ENCODE results near the gene GNAL.
"Not testable (repeated sequence)": the region's sequence is repeated elsewhere in the genome, so short reads cannot be mapped to it uniquely, and the experiment has no call there.

Gene GNAL

DNA sequence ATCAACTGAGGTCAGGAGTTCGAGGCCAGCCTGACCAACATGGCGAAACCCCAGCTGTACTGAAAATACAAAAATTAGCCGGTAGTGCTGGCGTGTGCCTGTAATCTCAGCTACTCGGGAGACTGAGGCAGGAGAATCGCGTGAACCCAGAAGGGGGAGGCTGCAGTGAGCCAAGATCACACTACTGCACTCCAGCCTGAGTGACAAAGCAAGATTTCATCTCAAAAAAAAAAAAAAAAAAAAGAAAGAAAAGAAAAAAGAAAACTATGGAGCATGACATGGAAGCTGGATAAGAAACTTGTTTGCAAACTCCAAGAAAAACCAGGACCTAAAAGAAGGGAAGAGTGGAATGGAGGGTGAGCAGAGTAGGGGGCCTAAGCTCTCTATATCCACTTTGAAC is 160.2 kb downstream of the GNAL start:
- DNase-seq (ENCODE audit: low read depth, low spot score) = no peak

DNA sequence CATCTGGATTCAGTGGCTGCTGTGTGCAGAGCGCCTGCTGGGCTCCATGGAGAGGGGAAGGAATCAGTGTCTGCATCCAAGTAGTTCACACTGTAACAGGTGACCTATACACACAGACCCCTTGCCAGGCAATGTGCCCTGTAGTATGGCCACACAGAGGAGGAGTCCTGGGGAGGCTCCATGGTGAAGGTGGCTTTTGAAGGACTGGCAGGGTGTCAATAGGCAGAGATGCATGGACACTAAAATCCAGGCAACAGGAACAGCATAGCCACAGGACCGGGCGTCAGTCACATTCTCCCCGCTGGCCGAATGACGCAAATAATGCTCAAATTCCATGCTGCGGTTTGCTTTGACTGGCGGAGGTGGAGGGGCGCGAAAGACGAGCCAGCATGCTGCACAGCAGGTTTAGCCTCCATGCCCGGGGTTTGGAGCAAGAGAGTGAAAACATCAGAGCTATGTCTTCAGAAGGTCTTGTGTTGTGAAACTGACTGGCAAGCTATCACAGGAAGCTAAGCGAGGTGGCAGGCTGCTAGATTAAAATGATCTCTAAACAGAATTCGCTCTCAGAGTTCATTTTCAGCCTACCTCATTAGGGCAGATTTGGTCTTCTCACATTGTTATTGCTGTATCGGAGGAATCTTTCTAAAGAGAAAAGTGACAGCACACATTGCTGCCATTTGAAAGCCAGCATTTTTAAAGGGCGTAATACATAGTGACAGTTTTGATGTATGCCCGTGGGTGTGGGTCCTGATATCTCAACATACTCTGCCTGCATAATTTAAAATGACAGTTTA is 161.0 kb downstream of the GNAL start:
- DNase-seq (ENCODE audit: low read depth, low spot score) = peak; percentile 82

DNA sequence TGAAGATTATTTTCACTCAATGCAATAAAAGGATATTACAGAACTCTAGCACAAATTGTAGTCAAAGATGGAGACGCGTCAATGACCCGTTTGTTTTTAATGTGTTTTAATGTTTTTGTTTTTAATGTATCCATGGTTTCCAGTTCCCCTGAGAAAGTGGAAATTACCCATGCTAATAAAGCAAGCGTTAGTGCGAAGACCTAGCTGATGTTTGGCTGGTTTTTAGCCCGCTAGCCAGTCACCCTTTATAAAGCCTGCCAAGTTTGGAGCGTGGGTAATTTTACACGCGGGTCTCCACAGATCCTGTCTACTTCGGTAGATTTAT is 161.7 kb downstream of the GNAL start:
- DNase-seq (ENCODE audit: low read depth, low spot score) = no peak

DNA sequence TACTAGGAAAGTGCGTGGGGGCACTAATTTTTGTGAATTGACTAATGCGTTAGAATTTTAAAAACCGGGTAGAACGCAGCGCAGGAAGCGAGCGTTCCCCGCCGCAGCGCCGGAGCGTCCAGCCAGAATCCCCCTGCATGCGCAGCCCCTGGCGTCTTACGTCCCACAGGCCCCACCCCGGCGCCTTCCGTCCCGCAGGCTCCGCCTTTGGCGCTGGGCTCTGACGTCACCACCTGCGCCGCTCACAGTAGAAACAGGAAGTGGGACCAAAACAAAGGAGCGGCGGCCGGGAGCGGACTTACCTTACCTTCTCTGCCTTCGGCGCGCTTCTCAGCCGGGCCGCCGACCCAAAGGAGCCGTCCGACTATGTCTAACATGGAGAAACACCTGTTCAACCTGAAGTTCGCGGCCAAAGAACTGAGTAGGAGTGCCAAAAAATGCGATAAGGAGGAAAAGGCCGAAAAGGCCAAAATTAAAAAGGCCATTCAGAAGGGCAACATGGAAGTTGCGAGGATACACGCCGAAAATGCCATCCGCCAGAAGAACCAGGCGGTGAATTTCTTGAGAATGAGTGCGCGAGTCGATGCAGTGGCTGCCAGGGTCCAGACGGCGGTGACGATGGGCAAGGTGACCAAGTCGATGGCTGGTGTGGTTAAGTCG is 162.2 kb downstream of the GNAL start, which contains the start of gene CHMP1B:
Gene CHMP1B (plus strand): TSS at position 268 of the 660 bp plus-strand sequence. CDS start 99 bp downstream, at position 367.
- DNase-seq (ENCODE audit: low read depth, low spot score) = peak; percentile 99

DNA sequence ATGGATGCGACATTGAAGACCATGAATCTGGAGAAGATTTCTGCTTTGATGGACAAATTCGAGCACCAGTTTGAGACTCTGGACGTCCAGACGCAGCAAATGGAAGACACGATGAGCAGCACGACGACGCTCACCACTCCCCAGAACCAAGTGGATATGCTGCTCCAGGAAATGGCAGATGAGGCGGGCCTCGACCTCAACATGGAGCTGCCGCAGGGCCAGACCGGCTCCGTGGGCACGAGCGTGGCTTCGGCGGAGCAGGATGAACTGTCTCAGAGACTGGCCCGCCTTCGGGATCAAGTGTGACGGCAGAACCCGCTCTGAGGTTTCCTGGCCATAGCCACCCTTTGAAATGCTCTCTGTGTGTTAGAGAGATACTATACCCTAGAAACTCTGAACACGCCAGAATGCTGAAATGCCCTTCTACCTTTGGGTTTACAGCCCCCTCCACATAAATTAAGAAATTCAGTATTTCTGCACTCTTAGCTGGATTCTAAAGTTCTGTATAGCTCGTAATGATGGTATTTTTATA is 162.8 kb downstream of the GNAL start:
- peak; percentile 61 for DNase-seq (ENCODE audit: low read depth, low spot score)

DNA sequence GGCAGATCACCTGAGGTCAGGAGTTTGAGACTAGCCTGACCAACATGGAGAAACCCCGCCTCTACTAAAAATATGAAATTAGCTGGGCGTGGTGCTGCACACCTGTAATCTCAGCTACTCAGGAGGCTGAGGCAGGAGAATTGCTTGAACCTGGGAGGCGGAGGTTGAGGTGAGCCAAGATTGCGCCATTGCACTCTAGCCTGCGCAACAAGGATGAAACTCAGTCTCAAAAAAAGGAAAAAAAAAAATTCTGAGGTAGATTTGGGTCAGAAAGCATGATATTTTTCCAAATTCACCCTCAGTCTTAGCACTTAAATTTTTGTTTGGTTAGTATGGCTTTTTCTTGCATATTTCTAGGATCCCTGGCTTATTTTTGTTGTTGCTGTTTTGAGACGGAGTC is 165.5 kb downstream of the GNAL start:
- not testable (repeated sequence) for DNase-seq (ENCODE audit: low read depth, low spot score)

DNA sequence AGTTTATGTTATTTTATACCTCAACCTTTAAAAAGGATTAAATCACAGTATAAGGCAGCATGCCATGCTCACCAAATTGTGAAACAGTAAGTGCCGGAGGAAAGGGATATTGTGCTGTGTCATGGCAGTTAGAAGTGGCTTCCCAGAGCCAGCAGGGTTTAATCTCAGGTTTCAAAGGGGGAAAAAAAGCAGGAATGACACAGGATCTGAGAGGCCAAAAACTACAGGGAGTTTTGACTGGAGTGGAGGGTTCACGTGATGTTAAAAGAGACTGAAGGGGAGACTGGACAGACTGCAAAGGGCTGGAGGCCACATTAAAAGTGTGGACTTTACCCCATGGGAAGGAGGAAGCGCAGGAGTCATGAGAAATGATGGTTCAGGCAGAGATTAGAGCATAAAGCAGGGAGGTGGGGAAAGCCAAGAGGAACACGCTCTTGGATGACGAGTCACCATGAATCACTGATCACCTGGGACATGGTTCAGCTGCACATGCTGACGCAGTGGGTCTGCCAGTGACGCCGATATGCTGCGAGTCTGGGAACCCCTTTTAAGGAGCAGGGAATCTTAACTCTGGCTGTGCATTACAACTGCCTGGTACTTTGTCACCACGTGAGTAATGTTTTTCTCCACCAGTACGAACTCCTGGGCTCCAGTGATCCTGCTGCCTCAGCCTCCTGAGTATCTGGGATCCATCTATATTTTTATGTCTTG is 168.3 kb downstream of the GNAL start:
- peak; percentile 88 for DNase-seq (ENCODE audit: low read depth, low spot score)

DNA sequence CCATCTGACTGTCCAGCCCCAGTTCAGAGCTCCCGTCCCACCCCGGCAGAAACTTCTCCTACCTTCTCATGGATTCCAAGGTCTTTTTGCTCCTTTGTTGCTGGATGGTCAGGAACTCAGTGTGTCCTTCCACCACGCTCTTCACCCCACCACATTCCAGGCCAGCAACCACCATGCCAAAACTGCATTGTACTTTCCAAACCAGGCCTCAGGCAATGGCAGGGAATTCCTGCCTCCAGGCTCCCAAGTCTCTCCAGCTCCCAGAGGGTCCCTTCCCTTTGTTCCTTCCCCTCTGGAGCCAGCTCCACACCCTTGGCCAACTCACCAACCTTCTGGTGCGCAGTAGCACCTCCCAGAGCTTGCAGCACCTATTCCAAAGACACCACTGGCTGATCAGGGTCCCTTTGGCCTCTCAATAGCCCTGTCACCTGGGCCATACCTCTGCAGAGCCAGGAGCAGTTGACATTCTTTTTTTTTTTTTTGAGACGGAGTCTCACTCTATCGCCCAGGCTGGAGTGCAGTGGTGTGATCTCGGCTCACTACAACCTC is 170.3 kb downstream of the GNAL start:
- peak; percentile 87 for DNase-seq (ENCODE audit: low read depth, low spot score)

DNA sequence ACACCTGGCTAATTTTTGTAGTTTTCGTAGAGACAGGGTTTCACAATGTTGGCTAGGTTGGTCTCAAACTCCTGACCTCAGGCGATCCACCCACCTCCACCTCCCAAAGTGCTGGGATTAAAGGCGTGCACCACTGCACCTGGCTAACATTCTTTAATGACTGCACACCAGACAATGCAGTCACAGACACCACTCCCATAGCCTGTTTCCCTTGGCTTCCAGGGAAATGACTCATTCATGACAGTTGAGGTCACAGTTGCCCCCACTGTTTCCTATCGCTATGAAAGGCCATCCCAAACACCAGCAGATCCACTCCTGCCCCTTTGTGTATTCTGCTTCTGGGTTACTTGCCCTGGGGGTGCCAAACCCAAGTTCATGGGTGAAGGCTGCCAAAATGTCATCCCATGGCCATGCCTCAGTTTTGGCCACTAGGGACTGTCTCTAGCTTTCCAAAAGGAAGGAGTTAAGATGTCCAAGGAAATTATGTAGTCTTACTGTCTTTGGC is 170.9 kb downstream of the GNAL start:
- DNase-seq (ENCODE audit: low read depth, low spot score) = peak; percentile 58

DNA sequence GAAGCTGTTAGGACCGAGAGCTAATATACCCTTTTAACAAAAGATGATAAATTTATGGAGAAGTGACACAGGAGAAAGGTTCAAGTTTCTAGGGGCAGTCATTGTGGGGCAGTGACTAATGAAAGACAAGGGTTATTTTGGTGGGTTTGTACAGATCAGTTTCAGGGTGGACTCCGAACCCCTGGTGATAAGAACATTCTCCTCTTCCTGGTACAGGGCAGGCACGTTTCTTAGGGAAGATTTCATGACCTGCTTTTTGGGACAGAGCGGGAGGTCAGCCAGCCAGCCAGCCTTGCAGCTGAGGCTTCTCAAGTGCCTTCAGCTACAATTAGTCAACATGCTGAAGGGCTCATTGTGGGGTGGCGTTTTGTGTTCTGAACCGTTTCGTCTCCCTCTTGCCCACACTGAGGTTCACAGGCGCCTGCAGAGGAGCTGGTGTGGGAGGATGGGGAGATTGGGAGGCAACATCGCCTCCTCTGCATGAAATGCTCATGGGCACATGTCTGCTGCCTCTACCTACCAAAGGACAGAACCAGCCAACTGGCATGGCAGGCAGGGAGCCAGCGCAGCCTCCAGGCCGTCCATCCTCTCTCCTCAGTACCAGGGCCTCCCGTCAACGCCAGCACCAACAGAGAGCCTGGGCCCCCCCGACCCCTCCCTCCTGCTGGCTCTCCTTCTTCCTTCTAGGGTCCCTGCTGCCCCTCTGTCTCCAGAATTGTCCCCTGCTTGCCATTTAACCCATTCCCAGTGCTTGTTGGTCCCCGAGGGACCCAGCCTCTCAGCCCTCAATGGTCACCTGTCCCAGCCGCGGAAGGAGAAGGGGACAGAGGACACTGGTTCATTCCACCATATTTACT is 171.8 kb downstream of the GNAL start:
- DNase-seq (ENCODE audit: low read depth, low spot score) = no peak

DNA sequence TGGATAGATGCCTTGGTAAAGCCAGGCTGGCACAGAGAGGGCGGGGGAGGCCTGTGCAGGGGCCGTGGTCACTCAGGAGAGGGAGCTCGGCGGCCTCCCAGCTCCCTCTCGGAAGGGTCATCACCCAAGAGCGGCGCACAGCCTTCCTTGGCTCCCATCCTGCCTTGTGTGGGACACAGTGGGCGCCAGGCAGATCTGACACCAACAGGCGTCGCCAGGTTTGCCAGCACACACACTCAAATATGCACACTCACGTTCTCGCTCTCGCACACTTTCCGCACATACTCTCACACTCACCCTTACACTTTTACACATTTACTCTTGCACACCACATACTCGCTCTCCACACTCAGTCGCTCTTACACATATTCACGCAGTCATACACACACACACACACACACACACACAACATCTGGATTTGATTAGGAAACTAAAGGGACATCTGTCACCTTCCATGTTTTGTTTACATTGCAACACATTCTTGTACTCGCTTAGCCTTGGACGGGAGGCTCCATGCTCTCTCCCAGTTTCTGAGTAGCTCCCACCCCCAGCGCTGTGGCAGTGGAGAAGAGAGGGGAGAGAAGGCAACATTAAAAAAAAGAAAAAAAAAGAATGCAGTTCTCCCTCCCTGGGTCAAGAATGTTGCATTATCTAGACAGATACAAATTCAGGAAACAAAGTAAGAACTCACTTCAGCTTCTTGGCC is 172.7 kb downstream of the GNAL start:
- DNase-seq (ENCODE audit: low read depth, low spot score) = no peak

DNA sequence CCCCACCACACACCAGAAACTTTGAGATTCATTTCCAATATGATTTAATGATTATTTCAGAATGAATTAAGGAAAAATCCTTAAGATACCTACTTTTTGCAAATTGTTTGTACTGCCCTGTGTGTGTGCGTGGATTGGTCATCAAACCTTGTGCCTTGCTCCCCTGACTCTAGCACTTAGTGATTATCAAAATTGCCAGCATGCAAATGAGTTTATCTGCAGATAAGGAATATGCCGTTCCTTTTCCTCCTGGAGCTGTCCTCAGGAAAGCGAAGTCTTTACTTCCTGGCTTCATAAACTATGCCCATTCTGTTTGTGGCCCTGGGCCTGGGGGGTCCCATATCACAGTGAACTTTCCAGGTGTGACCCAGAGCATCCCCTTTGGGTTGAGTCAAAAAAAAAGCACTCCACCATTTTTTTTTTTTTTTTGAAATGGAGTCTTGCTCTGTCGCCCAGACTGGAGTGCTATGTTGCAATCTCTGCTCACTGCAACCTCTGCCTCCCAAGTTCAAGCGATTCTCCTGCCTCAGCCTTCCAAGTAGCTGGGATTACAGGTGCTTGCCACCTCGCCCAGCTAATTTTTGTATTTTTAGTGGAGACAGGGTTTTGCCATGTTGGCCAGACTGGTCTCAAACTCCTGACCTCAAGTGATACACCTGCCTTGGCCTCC is 173.5 kb downstream of the GNAL start:
- no peak for DNase-seq (ENCODE audit: low read depth, low spot score)

DNA sequence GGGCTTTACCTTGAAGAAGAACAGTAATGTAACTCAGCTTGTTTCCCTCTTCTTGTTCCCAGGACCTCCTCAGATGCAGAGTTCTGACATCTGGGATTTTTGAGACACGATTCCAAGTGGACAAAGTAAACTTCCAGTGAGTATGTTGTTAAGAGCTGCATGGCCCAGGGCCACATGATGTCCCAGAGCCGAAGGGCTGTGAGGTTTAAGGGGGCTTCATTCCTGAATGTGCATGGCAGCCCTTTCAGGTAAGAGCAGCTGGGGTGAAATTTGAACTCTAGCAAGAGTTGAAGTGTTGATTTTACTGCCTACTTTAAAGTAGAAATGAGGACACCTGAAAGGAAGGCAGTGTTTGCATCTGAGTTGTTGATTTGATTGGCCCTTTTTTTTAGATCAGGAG is 175.4 kb downstream of the GNAL start:
- no peak for DNase-seq (ENCODE audit: low read depth, low spot score)

DNA sequence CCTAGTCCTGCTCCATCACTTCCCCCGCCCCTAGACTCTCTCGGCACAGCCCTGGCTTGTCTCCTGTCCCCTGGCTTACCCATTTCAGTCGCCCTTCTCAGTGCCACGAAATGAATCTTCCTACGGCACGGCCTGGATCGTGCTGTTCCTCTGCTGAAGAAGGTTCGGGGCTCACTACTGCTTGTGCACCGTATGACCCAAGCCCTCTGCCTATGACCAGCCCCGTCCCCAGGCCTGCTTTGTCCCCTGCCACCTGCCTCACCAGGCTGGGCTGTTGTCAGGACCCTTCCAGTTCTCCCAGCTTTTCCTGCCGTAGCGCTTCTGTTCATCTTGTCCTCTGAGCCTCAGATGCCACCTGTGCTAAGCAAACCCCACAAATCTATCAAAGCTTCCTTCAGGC is 176.0 kb downstream of the GNAL start:
- DNase-seq (ENCODE audit: low read depth, low spot score) = no peak

DNA sequence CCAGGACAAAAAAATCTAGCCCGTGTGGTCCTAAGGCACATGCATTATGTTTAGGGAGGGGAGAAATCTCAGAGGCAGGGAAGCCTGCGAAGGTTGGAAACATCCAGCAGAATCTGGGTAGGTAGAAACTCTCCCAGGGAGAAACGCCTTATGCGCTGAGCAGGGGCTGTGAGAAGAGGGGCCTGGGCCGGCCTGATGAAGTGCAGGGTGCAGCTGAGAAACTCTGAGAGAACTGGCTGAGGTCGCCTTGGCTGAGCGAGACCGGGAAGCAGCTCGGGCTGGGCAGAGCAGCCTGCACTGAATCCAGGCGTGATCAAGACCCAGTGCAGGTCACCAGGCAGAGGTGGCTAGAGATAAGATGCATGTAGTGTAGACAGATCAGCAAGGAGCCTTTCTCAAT is 177.3 kb downstream of the GNAL start:
- DNase-seq (ENCODE audit: low read depth, low spot score) = no peak

DNA sequence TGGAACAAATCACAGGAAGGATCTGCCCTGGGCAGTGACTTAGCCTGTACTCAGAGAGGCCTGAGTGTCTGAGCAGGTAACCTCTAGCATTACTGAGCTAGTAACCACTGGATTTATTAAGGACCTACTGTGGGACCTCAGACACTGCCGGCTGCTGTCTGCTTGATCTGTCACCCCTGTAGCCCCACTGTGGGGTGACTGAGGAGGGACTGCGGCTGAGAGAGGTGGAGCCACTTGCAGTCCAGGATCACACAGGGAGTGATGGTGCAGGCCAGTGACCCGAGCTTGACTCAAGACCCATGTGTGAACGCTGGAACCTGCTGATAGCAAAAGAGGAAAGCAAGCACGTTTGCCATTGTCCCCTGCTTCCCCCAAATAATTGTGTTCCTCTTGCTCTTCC is 177.7 kb downstream of the GNAL start:
- no peak for DNase-seq (ENCODE audit: low read depth, low spot score)

DNA sequence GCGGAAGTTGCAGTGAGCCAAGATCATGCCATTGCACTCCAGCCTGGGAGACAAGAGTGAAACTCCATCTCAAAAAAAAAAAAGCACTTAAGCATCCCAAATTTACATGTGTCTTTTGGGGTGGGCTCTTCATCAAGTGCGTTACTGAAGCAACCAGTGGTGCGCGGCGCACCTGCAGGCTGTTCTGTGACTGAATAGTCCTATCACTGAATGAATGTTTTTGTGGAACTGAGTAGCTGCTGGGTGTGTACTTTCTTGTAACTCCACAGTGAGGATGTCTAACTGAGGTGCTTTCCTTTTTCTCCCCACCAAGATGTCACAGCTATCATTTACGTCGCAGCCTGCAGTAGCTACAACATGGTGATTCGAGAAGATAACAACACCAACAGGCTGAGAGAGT is 179.2 kb downstream of the GNAL start:
- DNase-seq (ENCODE audit: low read depth, low spot score) = no peak

DNA sequence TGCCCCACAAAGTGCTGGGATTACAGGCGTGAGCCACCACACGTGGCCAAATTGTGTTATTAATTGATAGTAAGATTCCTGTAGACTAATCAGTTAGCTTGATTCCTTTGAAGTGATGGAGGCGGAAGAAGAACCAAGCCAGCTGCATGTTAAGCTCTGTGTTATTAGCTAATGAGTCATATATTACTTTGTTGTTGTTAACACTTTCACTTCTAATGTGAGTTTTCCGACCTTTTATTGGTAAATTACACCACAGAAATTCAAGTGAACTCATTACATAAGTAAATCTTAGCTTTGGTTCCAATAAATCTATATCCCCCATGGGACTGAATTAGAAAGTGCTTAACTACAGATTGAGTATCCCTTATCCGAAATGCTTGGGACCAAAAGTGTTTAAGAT is 182.4 kb downstream of the GNAL start:
- no peak for DNase-seq (ENCODE audit: low read depth, low spot score)

DNA sequence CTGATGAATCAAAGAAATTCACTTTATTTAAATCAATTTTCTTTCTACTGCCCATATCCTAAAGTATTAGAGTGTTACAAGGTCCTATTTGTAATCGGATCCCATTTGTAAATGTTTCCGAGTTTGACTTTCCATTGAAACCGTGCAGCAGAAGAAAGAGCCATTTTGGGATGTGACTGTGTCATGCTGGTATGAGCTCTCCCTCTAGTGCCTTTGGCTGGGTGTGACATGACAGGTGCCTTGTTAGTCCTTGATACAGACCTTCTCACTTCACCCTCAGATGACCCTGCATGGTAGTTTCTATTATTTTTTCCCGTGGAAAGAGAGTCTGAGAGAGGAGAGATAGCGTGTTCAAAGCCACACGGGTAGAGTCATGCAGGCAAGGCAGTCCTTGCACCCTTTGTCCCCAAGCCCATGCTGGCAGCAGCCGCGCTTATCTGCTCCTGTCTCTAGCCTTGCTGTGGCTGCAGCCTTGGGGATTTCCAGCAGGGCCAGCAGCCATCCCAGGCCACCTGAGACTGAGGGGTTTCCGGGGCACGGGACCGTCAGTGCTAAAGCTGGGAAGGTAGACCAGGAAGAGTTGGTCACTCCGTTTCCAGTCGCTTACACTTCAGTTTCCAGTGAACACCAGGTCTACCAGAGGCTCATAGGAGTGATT is 183.5 kb downstream of the GNAL start:
- DNase-seq (ENCODE audit: low read depth, low spot score) = peak; percentile 39
